CD4-positive, alpha-beta T cell treated with Interleukin-21 for 1 hour (primary cell): ENCODE data around the gene ORM1.
A peak's percentile ranks its signal among the peaks of the same experiment; 100 is the strongest.
"Not testable (repeated sequence)": the region's sequence is repeated elsewhere in the genome, so short reads cannot be mapped to it uniquely, and the experiment has no call there.

Source experiments
- DNase-seq: peaks from one replicate; pipeline ENCODE4 v3.0.0-alpha.2; 2020

The ORM1 gene

GRCh38 chr9:114322831-114323531, at the start of gene ORM1:
Gene ORM1, plus strand, starts transcription at chr9:114323098. Its CDS starts 36 bp downstream, at chr9:114323134.
- DNase-seq, result not testable (repeated sequence)

GRCh38 chr9:114273461-114273881, 49.4 kb upstream of the ORM1 start:
- DNase-seq, result no peak

DNA sequence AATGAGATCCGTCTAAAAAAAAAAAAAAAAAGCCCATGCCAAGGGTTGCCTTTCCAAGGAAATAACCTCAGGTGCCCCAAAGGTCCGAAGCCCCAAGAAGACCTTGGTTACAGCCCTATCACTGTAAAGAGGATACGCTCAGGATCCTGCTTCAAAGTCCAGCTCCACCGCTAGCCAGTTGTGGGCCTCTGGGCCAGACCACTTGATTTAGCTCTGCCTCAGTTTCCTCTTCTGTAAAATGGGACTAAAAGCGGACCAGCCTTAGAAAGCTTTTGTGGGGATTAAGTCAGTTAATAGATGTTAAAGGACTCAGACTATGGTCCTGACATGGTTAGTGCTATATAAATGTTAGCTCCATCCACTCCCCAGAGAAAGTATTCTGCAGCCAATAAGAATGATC, 48.7 kb upstream of the ORM1 start:
- no peak for DNase-seq

- no peak for DNase-seq
Measured at GRCh38 chr9:114275246-114276004, 47.5 kb upstream of the ORM1 start.

- no peak for DNase-seq
Measured at GRCh38 chr9:114276908-114277821, 45.7 kb upstream of the ORM1 start.

GRCh38 chr9:114278356-114278755, 44.5 kb upstream of the ORM1 start:
- DNase-seq, result no peak

DNA sequence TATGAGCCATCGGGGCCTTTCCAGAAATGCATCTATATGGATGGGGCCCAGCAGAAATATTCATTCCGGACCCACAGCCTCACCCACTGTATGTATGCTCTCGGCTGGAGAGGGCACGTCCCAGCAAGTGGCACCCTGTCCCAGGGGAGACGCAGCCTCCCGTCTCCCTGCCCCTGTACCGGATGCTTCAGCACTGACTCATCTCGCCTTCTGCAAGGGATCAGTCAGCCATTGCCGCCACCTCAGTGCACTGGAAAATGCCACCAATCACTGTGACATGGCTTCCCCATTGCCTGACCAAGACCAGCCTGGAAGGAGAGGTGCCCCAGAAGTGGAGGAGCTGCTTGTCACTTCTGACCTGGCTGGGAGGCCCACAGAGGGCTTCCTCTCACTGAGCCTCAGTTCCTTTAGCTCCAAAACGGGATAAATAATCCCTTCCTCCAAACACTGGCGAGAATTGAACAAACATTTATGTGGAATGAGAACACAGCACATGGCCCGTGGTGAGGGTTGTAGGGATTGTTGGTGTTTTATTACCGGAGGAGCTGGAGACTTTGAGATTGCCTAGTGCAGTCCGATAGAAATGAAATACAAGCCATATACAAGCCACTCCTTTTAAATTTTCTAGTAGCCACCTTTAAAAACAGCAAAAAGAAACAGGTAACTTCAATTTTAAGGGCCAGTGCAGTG, 43.9 kb upstream of the ORM1 start:
- no peak for DNase-seq

- DNase-seq, result no peak
Measured at GRCh38 chr9:114279693-114280092, 43.2 kb upstream of the ORM1 start.

DNA sequence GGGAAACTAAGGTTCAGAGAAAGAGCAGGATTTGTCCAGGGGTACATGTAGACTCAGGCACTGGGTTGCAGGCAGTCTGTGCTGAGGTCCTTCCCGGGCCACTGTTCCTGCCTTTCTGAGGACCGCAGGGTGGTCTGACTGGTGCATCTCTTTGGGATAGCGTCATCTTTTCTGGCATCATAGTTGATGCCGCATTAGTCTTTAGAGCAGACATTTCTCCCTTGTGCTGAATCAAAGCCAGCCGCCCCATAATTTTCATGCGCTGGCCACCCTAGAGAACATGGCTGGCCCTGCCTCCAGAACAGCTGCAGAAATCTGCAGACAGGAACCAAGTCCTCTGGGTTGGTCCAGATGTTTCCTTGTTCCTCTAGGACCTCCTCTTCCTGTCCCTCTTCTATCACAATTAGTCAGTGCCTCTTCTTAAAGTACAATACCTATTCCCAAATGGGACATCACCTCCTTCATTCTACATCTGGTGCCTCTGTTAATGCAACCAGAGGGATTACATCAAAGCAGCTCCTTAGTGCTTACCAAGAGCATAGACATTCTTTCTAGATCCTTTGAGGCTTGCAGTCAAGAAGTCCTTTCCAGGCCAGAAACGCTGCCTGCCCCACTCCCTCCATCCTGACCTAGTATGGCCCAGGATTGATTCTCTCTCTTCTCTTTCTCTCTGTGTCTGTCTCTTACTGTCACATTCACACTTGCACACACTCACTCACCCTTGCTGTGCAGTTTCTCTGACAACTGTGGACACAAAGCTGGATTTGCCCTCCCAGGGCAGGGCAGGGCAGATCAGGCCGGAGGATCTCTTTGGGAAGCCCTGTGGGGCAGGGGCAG, 42.0 kb upstream of the ORM1 start:
- no peak for DNase-seq

- DNase-seq, result no peak
Measured at GRCh38 chr9:114281473-114282103, 41.3 kb upstream of the ORM1 start.

GRCh38 chr9:114282104-114282485, 40.8 kb upstream of the ORM1 start:
- DNase-seq, result no peak

- DNase-seq, result no peak
Measured at GRCh38 chr9:114282507-114282906, 40.4 kb upstream of the ORM1 start.

- DNase-seq, result peak; percentile 11
Measured at GRCh38 chr9:114282926-114283325, 40.0 kb upstream of the ORM1 start.

DNA sequence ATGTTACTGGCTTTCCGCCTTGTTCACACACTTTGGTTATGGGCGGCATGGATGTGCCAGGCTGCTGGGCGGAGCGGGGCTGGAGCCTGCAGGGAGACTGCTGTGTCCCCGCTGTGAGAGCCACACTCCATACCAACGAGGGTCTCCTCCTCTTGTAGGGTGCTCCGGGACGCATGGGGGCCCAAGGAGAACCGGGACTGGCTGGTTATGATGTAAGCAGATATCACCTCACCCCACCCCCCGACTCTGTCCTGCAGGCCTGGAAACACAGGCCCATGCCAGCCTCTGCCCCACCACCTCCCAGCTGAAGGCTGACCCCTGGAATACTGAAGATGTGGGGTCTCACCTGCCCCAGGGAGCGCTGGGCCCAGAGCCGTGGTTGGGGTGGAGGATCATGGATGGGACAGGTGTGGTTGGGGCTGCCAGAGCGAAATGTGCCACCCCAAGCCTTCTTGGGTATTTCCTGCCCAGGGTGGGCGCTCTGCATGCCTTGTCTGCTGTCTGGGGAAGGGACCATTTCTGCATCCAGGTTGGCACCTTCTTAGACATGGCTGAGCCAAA, 39.3 kb upstream of the ORM1 start:
- DNase-seq, result no peak

DNA sequence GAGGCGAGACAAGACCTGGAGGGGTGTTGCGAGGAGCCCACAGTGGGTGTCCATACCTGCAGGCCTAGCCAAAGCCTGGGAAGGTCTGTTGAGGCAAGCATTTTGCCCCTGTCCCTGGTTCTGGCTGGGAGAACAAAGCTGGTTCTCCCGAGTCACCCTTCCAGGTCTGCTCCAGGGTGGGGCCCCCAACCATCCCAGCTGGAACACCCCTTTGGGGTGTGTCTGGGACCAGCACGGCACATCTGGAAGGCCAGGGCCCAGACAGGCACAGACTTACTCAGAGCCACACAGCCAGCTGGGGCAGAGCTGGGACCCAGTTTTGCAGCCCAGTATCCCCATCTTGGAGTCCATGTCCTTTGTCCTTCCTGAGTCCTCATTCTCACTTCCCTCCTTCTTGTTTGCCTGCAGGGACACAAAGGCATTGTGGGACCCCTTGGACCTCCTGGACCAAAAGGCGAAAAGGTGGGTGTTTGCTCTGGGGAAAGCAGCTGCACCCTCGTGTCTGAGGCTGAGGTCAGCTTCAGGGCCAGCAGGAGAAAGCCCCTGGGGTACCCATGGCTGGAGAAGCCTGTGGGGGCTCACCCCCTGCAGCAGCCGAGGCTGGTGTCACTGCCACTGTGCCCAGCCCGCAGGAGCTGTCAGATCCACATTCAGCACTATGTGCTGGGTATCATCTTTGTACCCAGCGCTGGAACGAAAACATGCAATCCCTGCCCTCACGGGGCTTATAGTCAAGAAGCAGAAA, 38.4 kb upstream of the ORM1 start:
- DNase-seq, result no peak

GRCh38 chr9:114285166-114285867, 37.6 kb upstream of the ORM1 start:
- DNase-seq, result no peak

- DNase-seq, result no peak
Measured at GRCh38 chr9:114286146-114286679, 36.7 kb upstream of the ORM1 start.

GRCh38 chr9:114287001-114287762, 35.7 kb upstream of the ORM1 start:
- no peak for DNase-seq
